ENCODE measurements around the gene CLSTN2.

The CLSTN2 gene

GRCh38 chr3:140085001-140085400, 150.0 kb downstream of the CLSTN2 start:
- ChIA-PET CTCF (no interaction called here), POLR2A (no interaction called here)
- H3K27ac ChIP-seq (ENCODE audit: extremely low read depth, low read depth, low read length): no peak overlapping the region
- no peaks in the 10 kb centered on the region for H3K36me3 ChIP-seq (ENCODE audit: control insufficient read depth in 2 of 2, insufficient read depth in 1 of 2, low read length in 2 of 2)
- TF ChIP-seq SP2 (tag by site-specific recombination; IDR thresholded peaks at IDR 0.05): no peak
- no peak for TF ChIP-seq ZFP69B (tag by site-specific recombination; IDR thresholded peaks at IDR 0.05)
- no peak for TF ChIP-seq ZNF513 (tag by site-specific recombination; IDR thresholded peaks at IDR 0.05)
- no peak for TF ChIP-seq ZNF449 (tag by site-specific recombination; IDR thresholded peaks at IDR 0.05)
- no peaks in the 10 kb centered on the region for H3K4me1 ChIP-seq (ENCODE audit: control insufficient read depth, insufficient read depth, low read length)
- no peak overlapping the region for H3K4me3 ChIP-seq (ENCODE audit: low read depth, low read length)
- H3K9me3 ChIP-seq (ENCODE audit: control insufficient read depth, insufficient read depth, low read depth, low read length): no peaks in the 10 kb centered on the region

- ChIA-PET CTCF (no interaction called here), POLR2A (no interaction called here)
- TF ChIP-seq ZNF626 (tag by site-specific recombination; IDR thresholded peaks at IDR 0.05) (no peak), KLF17 (tag by site-specific recombination; IDR thresholded peaks at IDR 0.05) (no peak), ZNF776 (tag by site-specific recombination; IDR thresholded peaks at IDR 0.05; ENCODE audit: borderline replicate concordance) (no peak), ZNF214 (tag by site-specific recombination; IDR thresholded peaks at IDR 0.05; ENCODE audit: borderline replicate concordance) (no peak), ZBTB17 (tag by site-specific recombination; IDR thresholded peaks at IDR 0.05) (no peak), ZNF324 (tag by site-specific recombination; IDR thresholded peaks at IDR 0.05) (no peak), ZNF670 (tag by site-specific recombination; IDR thresholded peaks at IDR 0.05; ENCODE audit: low read depth) (no peak), ZBTB7A (tag by site-specific recombination; IDR thresholded peaks at IDR 0.05; ENCODE audit: low read depth) (no peak)
Observed at GRCh38 chr3:140086642-140087041, 151.7 kb downstream of the CLSTN2 start.

GRCh38 chr3:140088058-140088457, 153.1 kb downstream of the CLSTN2 start:
- H3K36me3 ChIP-seq (ENCODE audit: control insufficient read depth in 2 of 2, insufficient read depth in 1 of 2, low read length in 2 of 2): no peaks in the 10 kb centered on the region
- TF ChIP-seq ZBTB8A (tag by site-specific recombination; IDR thresholded peaks at IDR 0.05) (no peak), SCRT2 (tag by site-specific recombination; IDR thresholded peaks at IDR 0.05) (no peak), ZBTB49 (tag by site-specific recombination; IDR thresholded peaks at IDR 0.05; ENCODE audit: low read depth) (no peak), ZNF114 (tag by site-specific recombination; IDR thresholded peaks at IDR 0.05) (no peak), ZNF366 (tag by site-specific recombination; conservative IDR thresholded peaks at IDR 0.05) (no peak), ZXDB (tag by site-specific recombination; IDR thresholded peaks at IDR 0.05) (no peak), ZNF416 (tag by site-specific recombination; IDR thresholded peaks at IDR 0.05) (no peak), ZNF548 (tag by site-specific recombination; IDR thresholded peaks at IDR 0.05) (no peak), ZNF169 (tag by site-specific recombination; IDR thresholded peaks at IDR 0.05) (no peak), ZNF747 (tag by site-specific recombination; IDR thresholded peaks at IDR 0.05) (no peak), ZNF843 (tag by site-specific recombination; IDR thresholded peaks at IDR 0.05) (no peak), TRIM28 (IDR thresholded peaks at IDR 0.05; ENCODE audit: borderline replicate concordance, low read length) (no peak), ZBTB20 (tag by site-specific recombination; IDR thresholded peaks at IDR 0.05) (no peak), ZNF621 (tag by site-specific recombination; IDR thresholded peaks at IDR 0.05) (no peak)
- POLR2A ChIA-PET: no interaction called here
- H3K4me1 ChIP-seq (ENCODE audit: control insufficient read depth, insufficient read depth, low read length): no peaks in the 10 kb centered on the region
- H3K27ac ChIP-seq (ENCODE audit: extremely low read depth, low read depth, low read length): no peak overlapping the region
- H3K4me3 ChIP-seq (ENCODE audit: low read depth, low read length): no peak overlapping the region
- H3K9me3 ChIP-seq (ENCODE audit: control insufficient read depth, insufficient read depth, low read depth, low read length): no peaks in the 10 kb centered on the region
- CTCF ChIA-PET: no interaction called here

More at GRCh38 chr3:140086642-140087041, 151.7 kb downstream of the CLSTN2 start:
- Histone ChIP-seq H3K9me3 (ENCODE audit: control insufficient read depth, insufficient read depth, low read depth, low read length) (no peaks in the 10 kb centered on the region), H3K36me3 (ENCODE audit: control insufficient read depth in 2 of 2, insufficient read depth in 1 of 2, low read length in 2 of 2) (no peaks in the 10 kb centered on the region), H3K4me1 (ENCODE audit: control insufficient read depth, insufficient read depth, low read length) (no peaks in the 10 kb centered on the region), H3K27ac (ENCODE audit: extremely low read depth, low read depth, low read length) (no peak overlapping the region), H3K4me3 (ENCODE audit: low read depth, low read length) (no peak overlapping the region)

Measured in HEK293 (cell line).